Measurements from ENCODE around the gene SCGB3A1.

DNA sequence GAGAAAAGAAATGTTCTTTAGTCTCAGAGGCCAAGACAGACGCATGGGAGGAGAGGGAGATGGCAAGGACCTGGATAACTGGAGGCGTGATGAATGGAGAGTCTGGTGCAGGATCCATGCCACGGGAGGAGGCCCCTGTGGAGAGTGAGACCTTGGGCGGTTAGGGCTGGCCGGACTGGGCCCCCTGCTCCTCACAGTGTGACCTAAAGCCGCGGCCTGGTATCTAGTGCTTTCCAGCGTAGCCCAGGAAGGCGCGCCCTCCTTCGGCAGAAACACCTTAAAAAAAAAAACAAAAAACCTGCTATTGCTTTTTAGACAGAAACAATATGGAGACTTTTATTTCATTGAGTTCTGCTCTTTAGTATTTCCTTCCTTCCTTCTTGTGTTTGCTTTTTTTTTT lies 33.1 kb downstream of the SCGB3A1 start:
- TF ChIP-seq YY1 (IDR thresholded peaks at IDR 0.05; ENCODE audit: insufficient read depth, insufficient read length) (no peak), ZNF274 (IDR thresholded peaks at IDR 0.05; ENCODE audit: low read depth, low read length) (no peak), SUZ12 (IDR thresholded peaks at IDR 0.05; ENCODE audit: extremely low read depth, insufficient read depth, insufficient read length) (no peak)
